ENCODE results near the gene ATG2A.

The ATG2A gene

DNA sequence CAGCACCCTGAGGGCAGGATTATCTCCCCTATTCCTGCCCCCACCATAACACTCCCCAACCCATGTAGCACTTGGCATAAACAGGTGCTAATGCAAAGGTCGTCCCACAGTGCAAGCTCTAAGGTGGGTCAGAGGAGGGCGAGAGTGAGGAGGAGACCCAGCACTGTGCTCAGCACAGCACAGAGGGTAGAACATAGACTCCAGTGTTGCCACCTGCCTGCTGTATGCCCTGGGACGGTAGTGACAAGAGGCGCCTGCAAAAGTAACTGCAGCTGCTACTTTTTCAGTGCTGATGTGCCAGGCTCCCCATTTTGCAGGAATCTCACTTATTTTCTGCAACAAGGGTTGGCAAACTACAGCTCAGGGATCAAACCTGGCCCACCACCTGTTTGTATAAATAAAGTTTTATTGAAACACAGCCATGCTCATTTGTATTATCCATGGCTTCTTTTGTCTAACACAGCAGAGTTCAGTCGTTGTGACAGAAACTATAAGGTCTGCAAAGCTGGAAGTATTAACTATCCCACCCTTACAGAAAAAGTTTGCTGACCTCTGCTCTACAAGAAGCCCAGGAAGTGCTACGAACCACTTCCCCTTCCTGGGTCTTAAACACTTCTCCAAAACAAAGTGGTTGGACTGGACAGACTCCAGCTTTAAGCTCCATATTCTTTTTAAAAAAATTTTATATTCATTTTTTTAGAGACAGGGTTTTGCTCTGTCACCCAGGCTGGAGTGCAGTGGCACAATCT lies 55.6 kb downstream of the ATG2A start:
- in situ Hi-C loops (cut with MboI; ENCODE audit: low pct_unique_long_range_greater_than_20kb, low sequenced_read_pairs) = no loop called here
- DNase-seq = no peak

DNA sequence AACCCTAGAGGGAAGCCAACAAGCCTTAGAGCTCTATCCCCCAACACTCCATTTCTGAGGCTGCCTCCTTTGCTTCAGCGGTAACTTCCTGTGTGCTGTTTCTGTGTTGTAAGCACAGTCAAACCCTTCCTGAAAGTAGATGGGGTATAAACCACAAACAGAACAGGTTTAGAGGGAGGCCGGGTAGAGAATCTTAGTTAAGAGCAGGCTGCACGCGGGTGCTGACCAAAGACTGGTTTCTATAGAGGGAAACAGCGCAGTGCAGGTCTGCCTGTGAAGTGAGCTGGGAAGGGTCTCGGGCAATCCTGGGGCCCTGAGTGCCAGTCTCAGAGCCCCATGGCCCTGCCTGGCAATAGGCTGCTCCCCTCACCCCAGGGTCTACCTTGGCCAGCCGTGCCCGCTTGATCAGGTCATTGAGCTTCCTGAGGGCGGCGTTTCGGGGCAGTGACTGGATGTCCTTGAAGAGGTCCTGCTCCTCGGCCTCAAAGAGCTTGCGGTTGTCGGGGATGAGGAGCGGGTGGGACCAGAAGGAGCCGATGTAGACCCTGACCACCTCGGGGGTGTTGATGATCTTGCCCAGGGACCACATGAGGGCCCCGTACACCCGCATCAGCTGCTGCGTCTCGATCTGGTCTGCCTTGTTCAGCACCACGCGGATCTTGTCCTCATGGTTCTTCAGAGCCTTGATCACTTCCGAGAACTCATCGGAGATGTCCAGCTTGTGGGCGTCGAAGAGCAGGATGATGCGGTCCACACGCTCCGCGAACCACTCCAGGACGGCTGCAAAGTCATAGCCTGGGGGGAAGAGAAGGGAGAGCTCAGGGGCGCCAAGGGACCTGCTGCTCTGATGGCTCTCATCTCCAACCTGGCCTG lies 57.2 kb downstream of the ATG2A start:
- DNase-seq = peak; percentile 76

DNA sequence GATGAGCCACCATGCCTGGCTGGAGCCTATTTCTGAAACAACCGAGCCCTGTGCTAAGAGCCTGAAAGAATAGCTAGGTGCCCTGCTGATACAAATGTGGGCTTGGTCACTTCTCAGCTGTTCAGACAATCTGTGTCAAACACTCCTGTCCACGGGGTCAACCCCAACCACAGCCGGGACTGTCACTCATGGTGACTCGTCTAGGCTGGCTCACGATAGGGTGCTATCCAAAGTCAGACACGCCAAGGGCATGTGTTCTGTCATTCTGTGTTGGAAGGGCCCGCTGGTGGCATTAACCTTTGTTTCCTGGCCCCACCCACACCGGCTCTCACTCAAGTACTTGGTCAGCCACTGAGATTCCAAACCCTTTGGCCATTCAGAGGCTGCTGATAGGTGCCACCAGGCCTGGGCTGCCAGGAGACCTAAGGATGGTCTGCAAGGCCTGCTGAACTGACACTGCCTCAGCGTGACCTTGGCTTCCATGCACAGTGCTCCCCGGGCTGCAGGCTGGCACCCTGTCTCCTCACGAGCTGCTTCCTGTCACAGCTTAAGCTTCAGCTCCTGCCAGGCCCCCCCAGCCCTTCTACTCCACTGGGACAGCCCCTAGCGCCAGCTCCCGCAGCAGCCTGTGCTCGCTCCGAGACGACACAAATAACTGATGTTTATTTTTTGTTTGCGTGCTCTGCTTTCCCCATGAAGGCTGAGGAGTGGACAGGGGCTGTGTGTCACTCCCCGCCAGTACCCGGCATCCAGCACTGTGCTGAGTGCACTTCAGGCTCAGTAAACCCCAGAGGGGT lies 58.3 kb downstream of the ATG2A start:
- in situ Hi-C loops (cut with MboI; ENCODE audit: low pct_unique_long_range_greater_than_20kb, low sequenced_read_pairs) = no loop called here
- DNase-seq = no peak

More for the DNA sequence above, 57.2 kb downstream of the ATG2A start:
- in situ Hi-C loops (cut with MboI; ENCODE audit: low pct_unique_long_range_greater_than_20kb, low sequenced_read_pairs) = no loop called here

DNA sequence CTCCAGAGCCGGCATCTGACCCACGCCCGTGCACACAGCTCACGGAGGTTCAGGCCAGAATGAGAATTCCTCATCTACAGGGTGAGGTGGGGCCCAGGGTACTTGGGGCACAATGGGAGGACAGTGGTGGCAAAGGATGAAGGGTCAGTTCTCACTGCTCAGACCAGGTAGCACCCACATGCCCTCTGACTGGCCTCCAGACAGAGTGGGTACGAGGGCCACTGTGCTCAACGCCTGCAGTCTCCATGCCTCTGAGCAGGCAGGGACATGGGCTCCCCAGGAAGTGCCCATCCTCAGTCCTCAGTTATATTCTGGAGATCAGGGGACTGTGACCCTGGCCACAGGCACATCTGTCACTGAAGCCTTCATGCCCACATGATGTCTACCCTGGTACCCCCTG lies 59.5 kb downstream of the ATG2A start:
- in situ Hi-C loops (cut with MboI; ENCODE audit: low pct_unique_long_range_greater_than_20kb, low sequenced_read_pairs) = no loop called here
- no peak for DNase-seq

DNA sequence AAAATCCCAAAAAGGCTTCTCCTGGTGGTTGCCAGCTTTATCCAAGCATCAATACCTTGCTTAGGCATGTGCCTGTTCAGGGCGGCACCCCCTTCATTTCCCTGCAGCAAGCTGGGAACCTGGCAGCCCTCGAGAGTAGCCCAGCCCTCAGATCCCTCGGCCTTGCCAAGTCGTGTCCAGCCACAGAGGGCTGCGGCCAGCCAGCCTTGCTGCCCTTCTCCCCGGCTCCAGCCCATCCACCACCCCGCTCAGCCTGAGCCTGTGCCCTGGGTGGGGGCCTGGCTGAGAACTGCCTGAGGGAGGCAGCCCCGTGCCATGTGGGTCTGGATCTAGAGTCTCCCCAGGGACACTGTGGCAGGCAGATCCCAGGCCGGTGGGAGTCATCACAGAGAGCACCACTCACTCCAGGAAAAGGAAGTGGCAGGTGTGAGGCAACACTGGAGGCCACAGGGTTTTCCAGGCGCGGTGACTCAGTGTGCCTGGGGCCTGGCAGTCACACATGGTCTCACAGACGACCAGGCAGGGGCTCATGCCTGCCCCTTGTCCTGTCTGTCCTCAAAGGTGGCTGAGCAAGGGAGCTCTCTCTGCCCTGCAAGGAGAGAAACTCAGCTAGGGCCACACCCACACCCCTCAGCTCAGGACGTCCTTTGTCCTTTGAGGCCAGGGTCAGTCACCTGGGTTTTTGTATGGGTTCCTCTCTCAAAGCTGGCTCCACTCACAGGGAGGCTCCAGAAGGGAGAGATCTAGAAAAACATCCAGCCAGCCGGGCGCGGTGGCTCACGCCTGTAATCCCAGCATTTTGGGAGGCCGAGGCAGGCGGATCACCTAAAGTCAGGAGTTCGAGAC lies 60.4 kb downstream of the ATG2A start:
- DNase-seq = peak; percentile 78
- in situ Hi-C loops (cut with MboI; ENCODE audit: low pct_unique_long_range_greater_than_20kb, low sequenced_read_pairs) = no loop called here

DNA sequence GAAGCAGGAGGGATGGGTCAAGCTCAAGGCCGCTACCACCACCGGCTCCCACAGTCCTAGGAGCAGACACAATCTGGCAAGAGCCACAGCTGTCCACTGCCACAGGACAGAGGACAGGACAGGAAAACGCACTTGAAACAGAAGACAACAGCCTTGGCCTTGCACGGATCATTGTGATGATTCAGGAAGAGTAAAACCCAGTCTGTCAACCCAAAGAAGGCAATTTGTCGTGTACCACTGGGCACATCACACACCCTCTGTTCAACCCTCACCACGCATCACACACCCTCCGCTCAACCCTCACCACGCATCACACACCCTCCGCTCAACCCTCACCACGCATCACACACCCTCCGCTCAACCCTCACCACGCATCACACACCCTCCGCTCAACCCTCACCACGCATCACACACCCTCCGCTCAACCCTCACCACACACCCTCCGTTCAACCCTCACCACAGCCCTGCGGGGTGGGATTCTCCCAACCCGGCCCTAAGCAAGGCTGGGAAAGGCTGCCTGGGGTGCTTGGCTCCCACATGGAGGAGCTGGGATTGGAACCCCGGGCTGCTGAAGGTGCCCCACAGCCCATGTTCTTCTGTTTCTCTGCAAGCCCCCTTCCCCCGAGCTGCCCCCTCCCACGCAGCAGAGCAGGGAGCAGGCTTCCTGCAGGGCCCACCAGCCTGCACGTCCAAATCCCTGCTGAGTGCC lies 61.3 kb downstream of the ATG2A start:
- in situ Hi-C loops (cut with MboI; ENCODE audit: low pct_unique_long_range_greater_than_20kb, low sequenced_read_pairs) = no loop called here
- no peak for DNase-seq

DNA sequence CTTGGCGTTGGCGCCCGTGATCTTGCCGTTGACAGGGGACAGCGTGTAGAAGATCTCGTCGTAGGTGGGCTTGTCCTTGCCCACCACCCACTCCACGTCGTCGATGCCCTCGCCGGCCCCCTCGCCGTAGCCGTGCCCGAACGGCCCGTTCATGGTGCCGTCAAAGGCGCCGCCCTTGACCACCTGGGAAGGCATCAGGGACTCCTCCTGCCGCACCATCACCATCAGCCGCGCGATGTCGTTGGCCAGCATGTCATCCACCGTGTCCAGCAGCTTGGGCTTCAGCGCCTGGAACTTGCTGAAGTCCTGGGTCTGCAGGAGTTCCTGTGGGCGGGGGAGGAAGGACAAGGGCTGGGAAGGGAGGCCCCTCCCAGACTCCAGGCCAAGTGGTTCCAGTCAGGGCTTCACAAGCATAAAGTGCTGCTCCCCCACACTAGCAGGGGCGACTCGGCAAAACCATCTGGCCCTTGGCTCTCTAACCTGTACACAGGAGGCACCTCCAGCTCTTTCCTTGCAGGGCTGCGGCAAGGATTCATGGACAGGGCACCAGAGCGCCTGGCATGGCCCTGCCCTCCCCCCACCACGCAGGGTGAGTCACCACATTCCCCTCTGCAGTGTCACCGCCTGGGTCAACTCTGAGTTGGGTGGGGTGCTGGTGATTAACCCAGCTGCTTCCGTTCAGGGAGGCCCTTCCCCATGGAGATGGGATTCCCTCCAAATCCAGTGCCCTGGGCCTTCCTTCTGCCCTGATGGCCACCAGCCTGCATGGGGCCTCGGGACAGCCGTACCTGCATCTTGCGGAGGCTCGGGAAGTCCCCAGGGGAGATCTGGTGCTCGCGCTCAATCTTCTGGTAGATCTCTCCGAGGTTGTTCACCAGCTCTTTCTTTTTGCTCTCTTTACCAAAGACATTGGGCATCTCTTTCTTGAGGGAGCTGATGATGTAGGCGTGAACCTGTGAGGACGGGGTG lies 62.2 kb downstream of the ATG2A start:
- DNase-seq = no peak
- in situ Hi-C loops (cut with MboI; ENCODE audit: low pct_unique_long_range_greater_than_20kb, low sequenced_read_pairs) = no loop called here

DNA sequence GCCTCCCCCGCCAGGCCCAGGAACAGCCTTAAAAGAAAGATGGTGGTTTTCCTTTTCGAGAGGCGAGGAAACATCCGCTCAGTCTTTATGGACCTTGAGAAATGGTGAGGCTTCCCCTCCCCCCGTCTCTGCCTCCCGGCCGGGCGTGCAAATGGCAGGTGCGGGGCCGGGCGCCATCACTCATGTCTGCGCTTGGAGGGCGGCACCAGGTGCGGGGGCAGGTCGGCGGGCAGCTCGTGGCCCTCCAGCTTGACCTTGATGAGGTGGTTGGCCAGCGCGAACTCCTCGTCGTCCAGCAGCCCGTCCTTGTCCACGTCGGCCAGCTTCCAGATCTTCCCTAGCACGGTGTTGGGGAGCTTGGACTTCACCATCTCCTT lies 62.9 kb downstream of the ATG2A start:
- no peak for DNase-seq
- in situ Hi-C loops (cut with MboI; ENCODE audit: low pct_unique_long_range_greater_than_20kb, low sequenced_read_pairs) = no loop called here

DNA sequence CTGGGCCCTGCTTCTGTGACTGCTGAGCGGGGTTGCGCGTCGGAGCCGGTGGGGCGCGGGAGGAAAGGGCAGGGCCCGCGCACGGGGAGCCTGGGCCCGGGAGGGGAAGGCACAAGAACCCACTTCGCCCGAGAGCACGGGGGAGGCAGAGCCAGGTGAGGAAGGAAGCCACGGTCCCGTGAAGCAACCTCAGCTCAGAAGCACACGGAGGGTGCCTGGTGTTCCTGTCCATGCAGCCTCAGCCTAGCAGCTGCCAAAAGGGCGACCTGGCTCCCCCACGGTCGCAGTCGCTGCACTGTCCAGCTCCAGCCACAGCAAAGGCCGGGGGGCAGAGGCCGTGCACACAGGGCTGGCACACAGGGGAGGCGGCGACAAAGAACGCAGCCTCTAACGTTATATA lies 63.3 kb downstream of the ATG2A start:
- in situ Hi-C loops (cut with MboI; ENCODE audit: low pct_unique_long_range_greater_than_20kb, low sequenced_read_pairs) = no loop called here
- DNase-seq = no peak

DNA sequence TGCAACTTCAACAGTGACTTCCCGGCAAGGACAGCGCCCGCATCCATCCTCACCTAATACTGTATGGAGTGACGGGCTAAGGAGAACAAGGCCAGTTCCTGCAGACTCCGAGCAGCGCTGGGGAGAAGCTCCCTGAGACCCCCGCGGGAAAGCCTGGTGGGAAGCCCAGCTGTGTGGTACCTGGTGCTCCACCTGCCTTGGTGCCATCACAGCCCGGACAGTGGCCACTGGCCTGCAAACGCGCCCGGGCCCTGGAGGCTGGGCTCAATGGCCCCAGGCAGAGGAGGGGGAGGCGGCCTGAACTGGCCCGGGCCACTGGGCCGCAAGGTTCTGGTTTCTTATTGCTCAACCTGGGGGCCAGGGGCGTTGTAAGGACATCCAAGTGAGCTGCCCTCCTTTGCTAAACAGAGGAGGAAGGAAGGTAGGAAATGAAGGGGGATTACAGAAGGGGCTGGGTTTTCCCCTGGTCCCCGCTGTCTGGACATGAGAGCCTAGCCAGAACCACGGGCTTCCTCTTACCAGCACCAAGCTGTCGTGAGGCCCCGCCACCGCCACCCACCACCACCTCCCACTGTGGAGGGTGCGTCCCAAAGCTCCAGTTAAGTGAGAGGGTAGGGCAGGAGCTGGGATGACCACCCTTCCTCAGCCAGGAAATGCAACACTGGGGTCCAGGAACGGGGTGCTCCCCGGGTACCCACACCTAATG lies 64.1 kb downstream of the ATG2A start:
- in situ Hi-C loops (cut with MboI; ENCODE audit: low pct_unique_long_range_greater_than_20kb, low sequenced_read_pairs) = no loop called here
- no peak for DNase-seq

DNA sequence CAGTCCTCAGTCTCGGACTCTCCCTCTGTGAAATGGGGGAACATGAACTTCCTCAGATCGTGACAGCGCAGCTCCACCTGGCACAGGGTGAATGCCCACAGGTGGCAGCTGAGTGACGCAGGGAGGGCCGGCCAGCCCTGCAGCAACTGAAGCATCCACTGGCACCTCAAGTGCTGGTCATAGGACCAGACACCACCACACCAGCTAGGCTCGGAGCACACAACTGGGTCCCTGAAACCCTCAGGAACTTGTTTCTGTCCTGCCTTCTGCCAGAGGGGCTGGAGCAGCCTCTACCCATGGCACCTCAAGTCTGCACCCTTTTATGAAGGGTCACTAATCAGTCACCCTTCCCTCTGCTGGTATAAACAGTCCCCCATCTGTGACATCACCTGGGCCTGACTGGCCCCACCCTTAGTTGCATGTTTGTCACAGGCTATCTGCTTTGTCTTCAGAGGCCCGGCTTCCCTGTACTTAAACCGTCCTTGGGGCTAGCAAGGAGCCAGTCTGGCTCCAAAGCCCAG lies 65.1 kb downstream of the ATG2A start:
- in situ Hi-C loops (cut with MboI; ENCODE audit: low pct_unique_long_range_greater_than_20kb, low sequenced_read_pairs) = no loop called here
- DNase-seq = no peak

DNA sequence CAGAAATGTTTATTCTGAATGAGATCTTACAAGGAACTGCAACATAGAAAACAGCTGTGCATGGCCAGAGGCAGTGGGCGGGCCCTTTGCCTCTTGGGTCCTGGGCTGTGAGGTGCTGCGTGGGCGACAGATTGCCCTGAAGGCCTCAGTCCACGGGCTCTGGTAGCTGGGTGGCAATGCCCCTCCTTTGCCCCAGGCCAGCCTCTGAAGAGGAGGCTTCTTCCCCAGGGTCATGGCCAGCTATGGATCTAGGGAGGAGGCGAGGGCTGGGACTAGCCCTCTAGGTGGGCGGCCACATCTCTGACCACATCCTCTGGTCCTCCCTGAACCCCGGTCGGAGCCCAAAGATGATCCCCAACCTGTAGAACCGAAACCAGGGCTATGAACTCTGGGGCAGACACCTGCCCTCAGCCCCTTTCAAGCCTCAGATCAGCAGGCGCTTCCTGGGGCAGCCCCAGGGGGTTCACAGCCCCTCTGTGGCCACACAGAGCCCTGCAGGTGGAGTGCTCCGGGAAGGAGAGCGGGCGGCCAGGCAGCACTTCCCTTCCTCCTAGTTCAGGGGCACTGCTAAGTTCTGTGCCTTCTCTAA lies 65.9 kb downstream of the ATG2A start:
- no peak for DNase-seq
- in situ Hi-C loops (cut with MboI; ENCODE audit: low pct_unique_long_range_greater_than_20kb, low sequenced_read_pairs) = no loop called here

DNA sequence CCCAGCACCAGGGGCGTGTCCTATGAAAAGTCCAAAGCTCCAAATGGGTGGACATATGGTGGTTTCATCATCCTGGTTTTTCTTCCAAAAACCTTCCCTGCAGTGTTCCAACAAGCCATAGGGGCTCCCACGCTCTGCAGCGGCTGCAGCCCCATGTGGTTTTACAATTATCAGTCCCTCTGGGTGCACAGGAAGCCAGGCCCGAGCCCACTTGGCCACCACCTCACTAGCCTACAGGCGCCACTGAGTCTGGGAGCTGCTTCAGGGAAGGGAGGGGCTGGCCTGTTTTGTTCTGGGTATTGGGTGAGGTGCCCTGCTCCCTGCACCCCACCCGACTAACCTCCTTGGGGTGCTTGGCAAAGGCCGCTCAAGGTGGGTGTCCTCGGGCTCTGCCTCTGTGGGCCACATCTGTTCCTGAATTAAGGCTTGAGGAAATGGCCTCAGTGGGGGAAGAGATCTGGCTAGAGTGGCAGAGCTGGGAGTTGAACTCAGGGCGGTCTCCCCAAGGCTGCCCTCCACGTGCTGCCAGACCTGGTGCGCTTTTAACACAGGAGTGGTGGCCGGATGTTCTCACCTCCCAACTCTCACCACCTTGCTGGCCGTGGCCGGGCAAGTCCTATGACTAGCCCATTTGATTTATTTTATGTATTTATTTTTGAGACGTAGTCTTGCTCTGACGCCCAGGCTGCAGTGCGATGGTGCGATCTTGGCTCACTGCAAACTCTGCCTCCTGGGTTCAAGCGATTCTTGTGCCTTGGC lies 67.2 kb downstream of the ATG2A start:
- in situ Hi-C loops (cut with MboI; ENCODE audit: low pct_unique_long_range_greater_than_20kb, low sequenced_read_pairs) = no loop called here
- DNase-seq = no peak

DNA sequence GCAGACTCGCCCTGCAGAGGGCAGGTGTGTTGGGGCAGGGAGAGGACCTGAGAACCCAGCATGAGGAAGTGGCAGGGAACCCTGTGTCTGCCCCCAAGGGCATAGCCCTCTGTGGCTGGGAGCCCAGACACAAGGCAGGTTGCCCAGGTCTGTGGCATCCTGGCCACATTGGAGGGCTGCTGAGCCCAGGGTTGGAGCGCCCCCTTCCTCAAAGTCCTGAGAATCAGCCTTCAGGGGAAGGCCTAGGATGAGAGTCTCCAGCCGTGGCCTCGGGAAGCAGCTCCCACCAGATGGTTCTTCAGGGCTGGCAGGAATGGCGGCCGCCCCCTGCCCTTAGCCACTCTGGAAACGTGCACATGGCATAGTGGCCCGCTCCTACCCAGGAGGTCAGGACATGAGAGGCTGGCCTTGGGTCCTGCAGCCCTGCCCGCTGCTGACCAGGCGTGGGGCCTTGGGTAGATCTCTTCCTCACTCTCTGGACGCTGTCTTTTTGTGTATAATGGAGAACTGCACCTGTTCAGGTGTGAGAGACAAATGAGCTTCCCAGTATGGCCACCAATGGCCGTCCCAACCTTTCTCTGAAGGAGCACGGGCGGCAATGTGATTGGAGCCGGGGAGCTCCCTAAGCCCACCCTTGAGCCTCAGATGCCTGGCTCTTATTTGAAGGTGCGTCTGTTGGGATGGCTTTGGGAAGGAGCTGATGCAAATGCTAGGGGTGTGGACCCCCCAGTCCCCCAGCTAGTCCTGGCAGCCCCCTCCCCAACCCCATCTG lies 68.0 kb downstream of the ATG2A start:
- in situ Hi-C loops (cut with MboI; ENCODE audit: low pct_unique_long_range_greater_than_20kb, low sequenced_read_pairs) = no loop called here
- no peak for DNase-seq

Measured in KBM-7 (cell line).